NCI-H1694 (cell line): ENCODE measurements around the gene SMAD4.
"Not testable (repeated sequence)": the region's sequence is repeated elsewhere in the genome, so short reads cannot be mapped to it uniquely, and the experiment has no call there.

Experiments
- DNase-seq: peaks from one replicate; lab custom pipeline; 2025; lab: John Stamatoyannopoulos, UW

The SMAD4 gene

GRCh38 chr18:51029694-51030536 lies at the start of gene SMAD4:
TSS of gene SMAD4 (plus strand) at chr18:51030213. CDS start at chr18:51047047, 16,834 bp downstream.
- DNase-seq, result peak; percentile 83

- DNase-seq, result no peak
These were observed 48.6 kb upstream of the SMAD4 start for GRCh38 chr18:50981381-50981780.

GRCh38 chr18:50982086-50982801 lies 47.8 kb upstream of the SMAD4 start:
- no peak for DNase-seq

GRCh38 chr18:50982802-50983179 lies 47.2 kb upstream of the SMAD4 start:
- no peak for DNase-seq

- DNase-seq, result no peak
These were observed 43.5 kb upstream of the SMAD4 start for GRCh38 chr18:50986360-50987087.

- DNase-seq, result no peak
These were observed 42.8 kb upstream of the SMAD4 start for GRCh38 chr18:50987261-50987660.

- DNase-seq, result no peak
These were observed 40.3 kb upstream of the SMAD4 start for GRCh38 chr18:50989711-50990110.

GRCh38 chr18:50992351-50992762 lies 37.7 kb upstream of the SMAD4 start:
- no peak for DNase-seq

- no peak for DNase-seq
These were observed 36.0 kb upstream of the SMAD4 start for GRCh38 chr18:50994031-50994430.

GRCh38 chr18:51003174-51003573 lies 26.8 kb upstream of the SMAD4 start:
- DNase-seq, result not testable (repeated sequence)

- no peak for DNase-seq
These were observed 23.8 kb upstream of the SMAD4 start for GRCh38 chr18:51006061-51006818.

- DNase-seq, result no peak
These were observed 22.8 kb upstream of the SMAD4 start for GRCh38 chr18:51006948-51007789.

GRCh38 chr18:51007790-51008139 lies 22.2 kb upstream of the SMAD4 start:
- DNase-seq, result no peak

- no peak for DNase-seq
These were observed 20.9 kb upstream of the SMAD4 start for GRCh38 chr18:51009072-51009471.

GRCh38 chr18:51010218-51010617 lies 19.8 kb upstream of the SMAD4 start:
- DNase-seq, result no peak

GRCh38 chr18:51011709-51012108 lies 18.3 kb upstream of the SMAD4 start:
- no peak for DNase-seq

- DNase-seq, result no peak
These were observed 17.6 kb upstream of the SMAD4 start for GRCh38 chr18:51012441-51012840.

- no peak for DNase-seq
These were observed 16.8 kb upstream of the SMAD4 start for GRCh38 chr18:51013259-51013658.

- no peak for DNase-seq
These were observed 12.7 kb upstream of the SMAD4 start for GRCh38 chr18:51017140-51017879.

GRCh38 chr18:51020536-51020935 lies 9.5 kb upstream of the SMAD4 start:
- DNase-seq, result no peak
